A172 (cell line): ENCODE data around the gene SDC1. TPM values are rescaled to one million over a fixed set of nuclear protein-coding genes. Genes with fewer than 3 reads are reported as not detected.

Experiments
- DNase-seq: peaks from one replicate; pipeline ENCODE4 v3.0.0-alpha.2; 2015; ENCODE audit warnings: low spot score
- total RNA-seq: library from RNA; depleted of rRNA; stranded (reverse); fragments of >200 nt; shearing (Covaris generic); gene quantifications from 2 replicates; pipeline ENCODE4 v1.2.3, GENCODE V29; 2014

Gene SDC1
- total RNA-seq, 1 experiment from 2014 or later: 257 TPM

- no peak for DNase-seq
These were observed 41.6 kb downstream of the SDC1 start for GRCh38 chr2:20183373-20183772.

GRCh38 chr2:20182241-20182931 is 42.5 kb downstream of the SDC1 start:
- peak; percentile 96 for DNase-seq

GRCh38 chr2:20181761-20182160 is 43.2 kb downstream of the SDC1 start:
- no peak for DNase-seq

- no peak for DNase-seq
These were observed 44.0 kb downstream of the SDC1 start for GRCh38 chr2:20180676-20181648.

GRCh38 chr2:20179755-20180594 is 45.0 kb downstream of the SDC1 start:
- no peak for DNase-seq

- no peak for DNase-seq
These were observed 45.5 kb downstream of the SDC1 start for GRCh38 chr2:20179466-20179754.

GRCh38 chr2:20178666-20179465 is 46.1 kb downstream of the SDC1 start:
- DNase-seq: no peak

- DNase-seq: no peak
These were observed 46.7 kb downstream of the SDC1 start for GRCh38 chr2:20178249-20178607.

- no peak for DNase-seq
These were observed 47.2 kb downstream of the SDC1 start for GRCh38 chr2:20177556-20178248.

- no peak for DNase-seq
These were observed 48.2 kb downstream of the SDC1 start for GRCh38 chr2:20176760-20177159.

GRCh38 chr2:20175931-20176330 is 49.0 kb downstream of the SDC1 start:
- DNase-seq: no peak

GRCh38 chr2:20175267-20175666 is 49.7 kb downstream of the SDC1 start:
- no peak for DNase-seq

GRCh38 chr2:20174410-20174809 is 50.5 kb downstream of the SDC1 start:
- no peak for DNase-seq

GRCh38 chr2:20173496-20174402 is 51.2 kb downstream of the SDC1 start:
- DNase-seq: no peak

GRCh38 chr2:20173064-20173463 is 51.9 kb downstream of the SDC1 start:
- no peak for DNase-seq

GRCh38 chr2:20172273-20173055 is 52.5 kb downstream of the SDC1 start:
- DNase-seq: no peak

- DNase-seq: no peak
These were observed 53.4 kb downstream of the SDC1 start for GRCh38 chr2:20171445-20171977.

- DNase-seq: no peak
These were observed 54.2 kb downstream of the SDC1 start for GRCh38 chr2:20170704-20171250.
